NCI-H748 treated with DMSO at 0.1 percent for 48 hours (cell line): Measurements from ENCODE around the gene ENDOD1.

Experiments
- DNase-seq: peaks from one replicate; lab custom pipeline; 2025; lab: John Stamatoyannopoulos, UW

The ENDOD1 gene

GRCh38 chr11:95144313-95145235, 54.9 kb downstream of the ENDOD1 start:
- no peak for DNase-seq

- DNase-seq = no peak
Measured at GRCh38 chr11:95145430-95146060, 55.9 kb downstream of the ENDOD1 start.

- DNase-seq = no peak
Measured at GRCh38 chr11:95147364-95147905, 57.8 kb downstream of the ENDOD1 start.

- DNase-seq = no peak
Measured at GRCh38 chr11:95148406-95148805, 58.8 kb downstream of the ENDOD1 start.

GRCh38 chr11:95148938-95149337, 59.3 kb downstream of the ENDOD1 start:
- no peak for DNase-seq

GRCh38 chr11:95149651-95150364, 60.2 kb downstream of the ENDOD1 start:
- DNase-seq = no peak

GRCh38 chr11:95150956-95151684, 61.5 kb downstream of the ENDOD1 start:
- no peak for DNase-seq

- DNase-seq = no peak
Measured at GRCh38 chr11:95152876-95153856, 63.5 kb downstream of the ENDOD1 start.

GRCh38 chr11:95153857-95154246, 64.2 kb downstream of the ENDOD1 start:
- DNase-seq = no peak

- DNase-seq = peak; percentile 4
Measured at GRCh38 chr11:95154514-95154913, 64.9 kb downstream of the ENDOD1 start.

- no peak for DNase-seq
Measured at GRCh38 chr11:95155385-95155784, 65.7 kb downstream of the ENDOD1 start.

- no peak for DNase-seq
Measured at GRCh38 chr11:95156133-95156721, 66.6 kb downstream of the ENDOD1 start.

GRCh38 chr11:95156916-95157541, 67.4 kb downstream of the ENDOD1 start:
- no peak for DNase-seq

GRCh38 chr11:95157824-95158223, 68.2 kb downstream of the ENDOD1 start:
- DNase-seq = no peak

- DNase-seq = no peak
Measured at GRCh38 chr11:95161248-95161647, 71.6 kb downstream of the ENDOD1 start.

- no peak for DNase-seq
Measured at GRCh38 chr11:95163106-95163505, 73.5 kb downstream of the ENDOD1 start.

GRCh38 chr11:95165638-95166037, 76.0 kb downstream of the ENDOD1 start:
- no peak for DNase-seq

GRCh38 chr11:95166781-95167180, 77.1 kb downstream of the ENDOD1 start:
- no peak for DNase-seq

GRCh38 chr11:95170294-95170693, 80.6 kb downstream of the ENDOD1 start:
- DNase-seq = no peak
